Left forelimb (tissue), 1 donor: Measurements from ENCODE around the gene PIP5K1C.

Source experiments
- DNase-seq: peaks from one replicate; pipeline ENCODE4 v3.0.0-alpha.2; 2018; ENCODE audit warnings: low spot score

Gene PIP5K1C

GRCh38 chr19:3626473-3627350, 73.6 kb downstream of the PIP5K1C start, which contains the start of gene CACTIN:
CACTIN (minus strand) TSS chr19:3626790; CDS start chr19:3626762, 28 bp downstream.
- DNase-seq: peak; percentile 98

GRCh38 chr19:3625996-3626472, 74.2 kb downstream of the PIP5K1C start:
- DNase-seq: no peak

GRCh38 chr19:3623716-3624115, 76.6 kb downstream of the PIP5K1C start:
- no peak for DNase-seq

- DNase-seq: no peak
Observed at GRCh38 chr19:3622224-3622623, 78.0 kb downstream of the PIP5K1C start.

- no peak for DNase-seq
Observed at GRCh38 chr19:3621689-3622088, 78.6 kb downstream of the PIP5K1C start.

- DNase-seq: no peak
Observed at GRCh38 chr19:3620817-3621547, 79.3 kb downstream of the PIP5K1C start.

GRCh38 chr19:3620145-3620816, 80.0 kb downstream of the PIP5K1C start:
- DNase-seq: no peak

- DNase-seq: no peak
Observed at GRCh38 chr19:3619631-3620012, 80.6 kb downstream of the PIP5K1C start.

GRCh38 chr19:3618811-3619630, 81.2 kb downstream of the PIP5K1C start:
- DNase-seq: no peak

- DNase-seq: no peak
Observed at GRCh38 chr19:3618144-3618810, 82.0 kb downstream of the PIP5K1C start.

- no peak for DNase-seq
Observed at GRCh38 chr19:3617463-3617862, 82.8 kb downstream of the PIP5K1C start.

- DNase-seq: no peak
Observed at GRCh38 chr19:3615524-3616135, 84.6 kb downstream of the PIP5K1C start.

- DNase-seq: no peak
Observed at GRCh38 chr19:3614858-3615505, 85.3 kb downstream of the PIP5K1C start.

- DNase-seq: no peak
Observed at GRCh38 chr19:3613818-3614661, 86.2 kb downstream of the PIP5K1C start.

- DNase-seq: no peak
Observed at GRCh38 chr19:3612901-3613741, 87.1 kb downstream of the PIP5K1C start.

- DNase-seq: no peak
Observed at GRCh38 chr19:3612330-3612729, 87.9 kb downstream of the PIP5K1C start.

GRCh38 chr19:3611841-3612240, 88.4 kb downstream of the PIP5K1C start:
- no peak for DNase-seq
